Measurements from ENCODE around the gene TPD52L1.

TPD52L1 gene

GRCh38 chr6:125287718-125288117 is 134.1 kb downstream of the TPD52L1 start:
- Histone ChIP-seq H3K27me3 (ENCODE audit: control insufficient read depth in 5 of 5, insufficient read depth in 4 of 5, low read length in 5 of 5) (no peaks in the 10 kb centered on the region), H3K4me3 (ENCODE audit: low read depth in 1 of 5, low read length in 5 of 5) (no peak overlapping the region), H3K9me3 (ENCODE audit: control insufficient read depth in 5 of 5, low read length in 5 of 5) (peaks cover 0 to 9% (median 3%) of the 10 kb centered on the region in 5 donors), H3K36me3 (ENCODE audit: control insufficient read depth in 5 of 5, insufficient read depth in 5 of 5, low read length in 5 of 5) (peaks cover 14 to 39% (median 35%) of the 10 kb centered on the region in 5 donors), H3K4me1 (ENCODE audit: control insufficient read depth in 5 of 5, insufficient read depth in 5 of 5, low read length in 5 of 5) (no peaks in the 10 kb centered on the region), H3K27ac (ENCODE audit: low read depth, low read length) (no peak overlapping the region), H3K9ac (ENCODE audit: low read length in 5 of 5) (no peak overlapping the region)

- Histone ChIP-seq H3K27ac (ENCODE audit: low read depth, low read length) (no peak overlapping the region), H3K4me1 (ENCODE audit: control insufficient read depth in 5 of 5, insufficient read depth in 5 of 5, low read length in 5 of 5) (peaks cover 0 to 5% (median 0%) of the 10 kb centered on the region in 5 donors), H3K9ac (ENCODE audit: low read length in 5 of 5) (no peak overlapping the region), H3K27me3 (ENCODE audit: control insufficient read depth in 5 of 5, insufficient read depth in 4 of 5, low read length in 5 of 5) (no peaks in the 10 kb centered on the region), H3K4me3 (ENCODE audit: low read depth in 1 of 5, low read length in 5 of 5) (no peak overlapping the region), H3K36me3 (ENCODE audit: control insufficient read depth in 5 of 5, insufficient read depth in 5 of 5, low read length in 5 of 5) (peaks cover 21 to 51% (median 45%) of the 10 kb centered on the region in 5 donors), H3K9me3 (ENCODE audit: control insufficient read depth in 5 of 5, low read length in 5 of 5) (no peaks in the 10 kb centered on the region)
Measured at GRCh38 chr6:125293587-125293986, 140.0 kb downstream of the TPD52L1 start.

- Histone ChIP-seq H3K27ac (ENCODE audit: low read depth, low read length) (no peak overlapping the region), H3K4me1 (ENCODE audit: control insufficient read depth in 5 of 5, insufficient read depth in 5 of 5, low read length in 5 of 5) (peaks cover 0 to 5% (median 0%) of the 10 kb centered on the region in 5 donors), H3K9ac (ENCODE audit: low read length in 5 of 5) (no peak overlapping the region), H3K36me3 (ENCODE audit: control insufficient read depth in 5 of 5, insufficient read depth in 5 of 5, low read length in 5 of 5) (peaks cover 22 to 52% (median 49%) of the 10 kb centered on the region in 5 donors), H3K4me3 (ENCODE audit: low read depth in 1 of 5, low read length in 5 of 5) (no peak overlapping the region), H3K9me3 (ENCODE audit: control insufficient read depth in 5 of 5, low read length in 5 of 5) (no peaks in the 10 kb centered on the region), H3K27me3 (ENCODE audit: control insufficient read depth in 5 of 5, insufficient read depth in 4 of 5, low read length in 5 of 5) (no peaks in the 10 kb centered on the region)
Measured at GRCh38 chr6:125294036-125294435, 140.5 kb downstream of the TPD52L1 start.

GRCh38 chr6:125294925-125295324 is 141.4 kb downstream of the TPD52L1 start:
- H3K36me3 ChIP-seq (ENCODE audit: control insufficient read depth in 5 of 5, insufficient read depth in 5 of 5, low read length in 5 of 5) = peaks cover 22 to 53% (median 52%) of the 10 kb centered on the region in 5 donors
- no peak overlapping the region for H3K27ac ChIP-seq (ENCODE audit: low read depth, low read length)
- H3K4me1 ChIP-seq (ENCODE audit: control insufficient read depth in 5 of 5, insufficient read depth in 5 of 5, low read length in 5 of 5) = peaks cover 0 to 12% (median 2%) of the 10 kb centered on the region in 5 donors
- no peaks in the 10 kb centered on the region for H3K9me3 ChIP-seq (ENCODE audit: control insufficient read depth in 5 of 5, low read length in 5 of 5)
- H3K9ac ChIP-seq (ENCODE audit: low read length in 5 of 5) = no peak overlapping the region
- no peak overlapping the region for H3K4me3 ChIP-seq (ENCODE audit: low read depth in 1 of 5, low read length in 5 of 5)
- no peaks in the 10 kb centered on the region for H3K27me3 ChIP-seq (ENCODE audit: control insufficient read depth in 5 of 5, insufficient read depth in 4 of 5, low read length in 5 of 5)

GRCh38 chr6:125296471-125296870 is 142.9 kb downstream of the TPD52L1 start:
- H3K27me3 ChIP-seq (ENCODE audit: control insufficient read depth in 5 of 5, insufficient read depth in 4 of 5, low read length in 5 of 5) = no peaks in the 10 kb centered on the region
- no peak overlapping the region for H3K9ac ChIP-seq (ENCODE audit: low read length in 5 of 5)
- H3K4me3 ChIP-seq (ENCODE audit: low read depth in 1 of 5, low read length in 5 of 5) = no peak overlapping the region
- peaks cover 4 to 24% (median 15%) of the 10 kb centered on the region in 5 donors for H3K4me1 ChIP-seq (ENCODE audit: control insufficient read depth in 5 of 5, insufficient read depth in 5 of 5, low read length in 5 of 5)
- no peak overlapping the region for H3K27ac ChIP-seq (ENCODE audit: low read depth, low read length)
- no peaks in the 10 kb centered on the region for H3K9me3 ChIP-seq (ENCODE audit: control insufficient read depth in 5 of 5, low read length in 5 of 5)
- H3K36me3 ChIP-seq (ENCODE audit: control insufficient read depth in 5 of 5, insufficient read depth in 5 of 5, low read length in 5 of 5) = peaks cover 22 to 52% (median 44%) of the 10 kb centered on the region in 5 donors

- Histone ChIP-seq H3K9me3 (ENCODE audit: control insufficient read depth in 5 of 5, low read length in 5 of 5) (no peaks in the 10 kb centered on the region), H3K27me3 (ENCODE audit: control insufficient read depth in 5 of 5, insufficient read depth in 4 of 5, low read length in 5 of 5) (no peaks in the 10 kb centered on the region), H3K4me3 (ENCODE audit: low read depth in 1 of 5, low read length in 5 of 5) (no peak overlapping the region), H3K36me3 (ENCODE audit: control insufficient read depth in 5 of 5, insufficient read depth in 5 of 5, low read length in 5 of 5) (peaks cover 17 to 40% (median 29%) of the 10 kb centered on the region in 5 donors), H3K4me1 (ENCODE audit: control insufficient read depth in 5 of 5, insufficient read depth in 5 of 5, low read length in 5 of 5) (peaks cover 4 to 24% (median 15%) of the 10 kb centered on the region in 5 donors), H3K9ac (ENCODE audit: low read length in 5 of 5) (no peak overlapping the region), H3K27ac (ENCODE audit: low read depth, low read length) (no peak overlapping the region)
Measured at GRCh38 chr6:125299257-125299656, 145.7 kb downstream of the TPD52L1 start.

GRCh38 chr6:125300992-125301434 is 147.4 kb downstream of the TPD52L1 start:
- Histone ChIP-seq H3K36me3 (ENCODE audit: control insufficient read depth in 5 of 5, insufficient read depth in 5 of 5, low read length in 5 of 5) (peaks cover 13 to 33% (median 24%) of the 10 kb centered on the region in 5 donors), H3K4me3 (ENCODE audit: low read depth in 1 of 5, low read length in 5 of 5) (peak overlapping the region; percentile 68 to 79 (median 74)), H3K27me3 (ENCODE audit: control insufficient read depth in 5 of 5, insufficient read depth in 4 of 5, low read length in 5 of 5) (no peaks in the 10 kb centered on the region), H3K9me3 (ENCODE audit: control insufficient read depth in 5 of 5, low read length in 5 of 5) (peaks cover 0 to 5% (median 3%) of the 10 kb centered on the region in 5 donors), H3K4me1 (ENCODE audit: control insufficient read depth in 5 of 5, insufficient read depth in 5 of 5, low read length in 5 of 5) (peaks cover 4 to 19% (median 15%) of the 10 kb centered on the region in 5 donors), H3K27ac (ENCODE audit: low read depth, low read length) (peak overlapping the region; percentile 57), H3K9ac (ENCODE audit: low read length in 5 of 5) (peak overlapping the region; percentile 64 to 86 (median 80))

GRCh38 chr6:125301435-125302391 is 148.1 kb downstream of the TPD52L1 start, which contains the start of gene HDDC2:
HDDC2 (minus strand) TSS chr6:125301967; CDS start chr6:125301932, 35 bp downstream.
- H3K9me3 ChIP-seq (ENCODE audit: control insufficient read depth in 5 of 5, low read length in 5 of 5) = peaks cover 0 to 5% (median 3%) of the 10 kb centered on the region in 5 donors
- H3K4me1 ChIP-seq (ENCODE audit: control insufficient read depth in 5 of 5, insufficient read depth in 5 of 5, low read length in 5 of 5) = peaks cover 4 to 19% (median 15%) of the 10 kb centered on the region in 5 donors
- H3K36me3 ChIP-seq (ENCODE audit: control insufficient read depth in 5 of 5, insufficient read depth in 5 of 5, low read length in 5 of 5) = peaks cover 9 to 26% (median 18%) of the 10 kb centered on the region in 5 donors
- peak within 1 kb of the TSS; percentile 64 to 86 (median 80) for H3K9ac ChIP-seq (ENCODE audit: low read length in 5 of 5)
- H3K27ac ChIP-seq (ENCODE audit: low read depth, low read length) = peak within 1 kb of the TSS; percentile 57
- peak within 1 kb of the TSS; percentile 74 to 85 (median 77) for H3K4me3 ChIP-seq (ENCODE audit: low read depth in 1 of 5, low read length in 5 of 5)
- H3K27me3 ChIP-seq (ENCODE audit: control insufficient read depth in 5 of 5, insufficient read depth in 4 of 5, low read length in 5 of 5) = no peaks in the 10 kb centered on the region

GRCh38 chr6:125302840-125303511 is 149.4 kb downstream of the TPD52L1 start:
- Histone ChIP-seq H3K4me3 (ENCODE audit: low read depth in 1 of 5, low read length in 5 of 5) (no peak overlapping the region), H3K36me3 (ENCODE audit: control insufficient read depth in 5 of 5, insufficient read depth in 5 of 5, low read length in 5 of 5) (peaks cover 4 to 18% (median 7%) of the 10 kb centered on the region in 5 donors), H3K27ac (ENCODE audit: low read depth, low read length) (no peak overlapping the region), H3K4me1 (ENCODE audit: control insufficient read depth in 5 of 5, insufficient read depth in 5 of 5, low read length in 5 of 5) (peaks cover 4 to 19% (median 15%) of the 10 kb centered on the region in 5 donors), H3K9ac (ENCODE audit: low read length in 5 of 5) (no peak overlapping the region), H3K9me3 (ENCODE audit: control insufficient read depth in 5 of 5, low read length in 5 of 5) (peaks cover 0 to 5% (median 3%) of the 10 kb centered on the region in 5 donors), H3K27me3 (ENCODE audit: control insufficient read depth in 5 of 5, insufficient read depth in 4 of 5, low read length in 5 of 5) (no peaks in the 10 kb centered on the region)
